Stimulated activated CD4-positive, alpha-beta T cell treated with anti-CD3 and anti-CD28 coated beads, Interleukin-2, amount 100 ng/mL, for 48 hours (primary cell): ENCODE results near the gene ZNF385B.
"Not testable (repeated sequence)": the region's sequence is repeated elsewhere in the genome, so short reads cannot be mapped to it uniquely, and the experiment has no call there.

Experiments used
- DNase-seq, 2 donors: peaks; one replicate each; pipeline ENCODE4 v3.0.0-alpha.2; 2020

ZNF385B gene

GRCh38 chr2:179861416-179862067 lies at the start of gene ZNF385B:
Gene ZNF385B (minus strand): TSS chr2:179861612.
- no peak for DNase-seq

GRCh38 chr2:179910735-179911113 lies 49.3 kb upstream of the ZNF385B start:
- no peak for DNase-seq

GRCh38 chr2:179909845-179910734 lies 48.7 kb upstream of the ZNF385B start:
- DNase-seq: no peak

DNA sequence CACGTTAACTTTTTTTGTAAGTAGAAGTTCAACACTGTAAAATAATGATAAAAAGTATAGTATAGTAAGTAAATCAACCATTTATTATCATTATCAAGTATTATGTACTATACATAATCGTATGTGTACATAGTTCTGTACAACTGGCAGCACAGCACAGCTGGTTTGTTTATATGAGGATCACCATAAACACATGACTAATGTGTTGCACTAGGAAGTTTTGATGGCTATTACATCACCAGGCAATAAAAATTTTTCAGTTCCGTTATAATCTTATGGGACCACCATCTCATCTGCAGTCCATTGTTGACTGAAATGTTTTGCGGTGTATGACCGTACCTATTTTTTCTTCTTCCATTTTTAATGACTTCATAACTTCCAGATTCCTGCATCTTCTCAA lies 39.2 kb upstream of the ZNF385B start:
- DNase-seq: no peak

DNA sequence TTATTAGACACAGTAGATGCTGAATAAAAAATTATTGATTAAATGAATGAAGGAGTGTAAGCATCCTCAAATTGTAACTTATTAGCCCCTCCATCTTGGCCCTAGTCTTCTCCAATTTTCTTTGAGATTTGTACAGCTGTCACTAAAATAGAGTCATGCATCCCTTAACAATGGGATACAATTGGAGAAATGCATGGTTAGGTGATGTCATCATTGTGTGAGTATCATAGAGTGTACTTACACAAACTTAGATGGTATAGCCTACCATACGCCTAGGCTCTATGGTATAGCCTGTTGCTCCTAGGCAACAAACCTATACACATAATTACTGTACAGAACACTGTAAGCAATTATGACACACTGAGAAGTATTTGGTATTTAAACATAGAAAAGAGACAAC lies 38.3 kb upstream of the ZNF385B start:
- DNase-seq: no peak

DNA sequence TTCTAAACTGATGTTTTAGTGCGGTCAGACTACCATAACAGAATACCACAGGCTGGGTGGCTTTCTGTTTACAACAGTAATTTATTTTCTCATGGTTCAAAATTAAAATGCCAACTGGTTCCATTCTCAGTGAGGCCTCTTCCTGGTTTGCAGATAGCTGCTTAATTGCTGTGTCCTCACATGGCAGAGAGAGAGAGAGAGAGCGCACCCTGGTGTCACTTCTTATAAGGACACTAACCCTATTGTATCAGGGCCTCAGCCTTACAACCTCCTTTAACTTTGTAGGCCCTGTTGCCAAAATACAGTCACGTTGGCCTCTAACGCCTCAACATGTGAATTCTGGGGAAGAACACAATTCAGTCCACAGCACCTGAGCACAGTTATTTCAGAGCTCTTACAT lies 37.5 kb upstream of the ZNF385B start:
- DNase-seq: peak in 1 of 2 donors; percentile 2

GRCh38 chr2:179893616-179894015 lies 32.2 kb upstream of the ZNF385B start:
- DNase-seq: no peak

DNA sequence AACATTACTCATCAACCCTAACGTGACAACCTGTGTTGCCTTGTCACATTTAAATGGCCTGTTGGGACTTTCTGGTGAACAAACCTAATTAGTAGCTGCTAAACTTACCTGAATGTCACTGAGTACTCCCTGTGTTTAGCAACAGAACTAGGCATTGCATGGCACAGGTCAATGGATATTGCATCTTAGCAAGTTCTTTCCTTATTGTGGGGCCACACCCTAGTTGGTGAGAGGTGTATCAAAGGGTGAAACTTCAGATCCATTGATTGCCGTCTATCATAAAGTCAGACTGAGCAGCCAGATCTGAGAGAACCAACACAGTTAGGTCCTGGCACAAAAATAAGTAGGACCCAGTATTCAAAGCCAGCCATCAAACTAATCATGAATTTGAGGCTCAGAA lies 29.8 kb upstream of the ZNF385B start:
- no peak for DNase-seq

DNA sequence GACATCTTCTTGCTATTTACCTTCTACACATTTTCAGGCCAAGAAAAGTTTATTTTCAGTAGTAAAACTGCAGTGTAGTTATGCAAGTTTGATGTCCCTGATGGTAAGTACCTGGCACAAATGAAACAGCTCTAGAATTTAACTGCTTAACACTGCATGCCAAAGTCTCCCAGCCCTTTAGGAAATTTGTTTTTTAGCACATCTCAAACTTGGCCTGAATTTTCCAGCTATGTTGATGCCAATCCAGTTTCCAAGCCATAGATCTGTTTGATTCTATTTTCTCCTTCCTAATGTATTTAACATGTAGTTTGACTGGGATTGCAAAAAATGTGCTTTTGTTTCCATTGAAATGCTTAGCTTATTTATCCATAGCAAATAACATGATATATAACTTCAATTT lies 29.3 kb upstream of the ZNF385B start:
- no peak for DNase-seq

- DNase-seq: not testable (repeated sequence)
Observed at GRCh38 chr2:179888642-179889041, 27.2 kb upstream of the ZNF385B start.

GRCh38 chr2:179884193-179884592 lies 22.8 kb upstream of the ZNF385B start:
- no peak for DNase-seq

GRCh38 chr2:179882851-179883806 lies 21.7 kb upstream of the ZNF385B start:
- no peak for DNase-seq

GRCh38 chr2:179877601-179878364 lies 16.4 kb upstream of the ZNF385B start:
- DNase-seq: no peak

DNA sequence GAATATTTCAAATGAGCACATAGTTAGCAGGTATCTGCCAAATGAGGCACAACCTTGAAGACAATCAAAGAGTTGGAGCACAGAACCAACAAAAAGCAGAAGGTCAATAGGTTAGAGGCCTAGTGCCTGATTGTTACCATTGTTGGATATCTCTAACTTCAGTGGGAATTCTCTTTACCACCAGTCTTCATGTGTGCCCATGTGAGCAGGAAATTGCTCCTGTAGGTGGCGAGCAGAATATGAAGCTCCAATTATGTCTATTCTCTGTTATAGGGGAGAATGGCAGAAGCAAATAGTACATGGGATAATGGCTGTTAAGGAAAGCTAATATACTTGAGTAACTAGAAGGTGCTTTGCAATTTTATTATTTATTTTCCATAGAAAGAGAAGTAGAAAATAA lies 14.9 kb upstream of the ZNF385B start:
- no peak for DNase-seq

DNA sequence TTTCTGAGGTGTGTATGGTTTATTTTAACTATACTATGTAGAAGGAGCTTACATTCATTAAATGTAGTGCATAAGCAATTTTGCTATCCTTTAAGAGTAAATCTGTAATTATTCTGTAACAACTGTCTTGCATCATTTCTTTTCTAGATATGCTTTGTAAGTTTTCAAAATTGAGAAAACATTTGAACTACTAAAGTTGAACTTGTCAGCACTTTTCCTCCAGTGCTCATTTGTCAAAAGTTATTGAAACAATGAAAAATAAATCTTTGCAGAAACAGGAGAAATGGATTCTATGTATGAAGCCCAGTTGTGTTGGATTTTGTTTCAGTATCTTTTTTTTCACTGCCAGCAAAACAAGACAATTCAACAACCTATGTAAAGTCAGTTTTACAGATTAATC lies 14.5 kb upstream of the ZNF385B start:
- no peak for DNase-seq

- no peak for DNase-seq
Observed at GRCh38 chr2:179862898-179863458, 1.6 kb upstream of the ZNF385B start.

DNA sequence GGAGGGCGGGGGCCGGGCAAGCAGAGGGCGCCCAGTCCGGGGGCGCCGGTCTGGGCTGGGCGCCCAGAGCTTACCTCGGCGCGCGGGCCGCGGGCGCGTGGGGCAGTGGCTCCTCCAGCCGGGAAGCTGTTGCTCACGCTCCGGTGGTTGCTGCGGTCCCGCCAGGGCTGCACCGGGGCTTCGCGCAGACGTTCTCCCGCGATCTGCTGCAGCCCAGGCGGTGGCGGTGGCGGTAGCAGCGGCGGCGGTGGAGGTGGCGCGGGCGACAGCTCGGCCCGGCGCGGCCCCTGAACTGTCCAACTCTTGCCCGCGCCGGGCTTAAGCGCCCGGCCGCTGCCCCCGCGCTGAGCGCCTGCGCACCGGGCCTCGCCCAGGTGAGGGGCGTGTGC lies 391 bp downstream of the ZNF385B start:
- no peak for DNase-seq

- DNase-seq: no peak
Observed at GRCh38 chr2:179860255-179861026, 971 bp downstream of the ZNF385B start.

GRCh38 chr2:179859523-179859922 lies 1.9 kb downstream of the ZNF385B start:
- no peak for DNase-seq

GRCh38 chr2:179857236-179857635 lies 4.2 kb downstream of the ZNF385B start:
- no peak for DNase-seq

GRCh38 chr2:179856205-179856604 lies 5.2 kb downstream of the ZNF385B start:
- no peak for DNase-seq
